GM23338 (cell line): Measurements from ENCODE around the gene MAD1L1. TPM values are rescaled to one million over a fixed set of nuclear protein-coding genes. Genes with fewer than 3 reads are reported as not detected.

ENCODE experiments used
- ATAC-seq: fragments of 200-7000 bp; cut with Tn5 transposase; 3 replicates; pipeline ENCODE4 v1.9.1; 2020
- DNase-seq: peaks from one replicate; pipeline ENCODE4 v3.0.0-alpha.2; 2015; ENCODE audit warnings: low spot score
- H2AFZ ChIP-seq: fragments of 200-600 bp; sonication (generic); 2 replicates; pipeline ENCODE4 v1.8.0; 2016; ENCODE audit warnings: antibody characterized with exemption, mild to moderate bottlenecking, moderate library complexity
- H3F3A ChIP-seq: fragments of 200-600 bp; sonication (generic); replicated peaks from 2 replicates; pipeline ENCODE4 v1.8.0; 2017; ENCODE audit warnings: antibody characterized with exemption, mixed run types, low read depth
- H3K27ac ChIP-seq: fragments of 200-600 bp; sonication (generic); 2 replicates; pipeline ENCODE4 v1.6.1; 2016; ENCODE audit warnings: low read depth
- H3K27me3 ChIP-seq: fragments of 200-600 bp; sonication (generic); 2 replicates; pipeline ENCODE4 v1.8.0; 2016; ENCODE audit warnings: mild to moderate bottlenecking, mixed run types, moderate library complexity; ENCODE audit not compliant: insufficient read depth
- H3K36me3 ChIP-seq: fragments of 200-600 bp; sonication (generic); 2 replicates; pipeline ENCODE4 v1.8.0; 2016; ENCODE audit warnings: mild to moderate bottlenecking; ENCODE audit not compliant: insufficient read depth
- H3K4me1 ChIP-seq: fragments of 200-600 bp; sonication (generic); 2 replicates; pipeline ENCODE4 v1.8.0; 2016; ENCODE audit warnings: mild to moderate bottlenecking, moderate library complexity; ENCODE audit not compliant: insufficient read depth
- H3K4me2 ChIP-seq: fragments of 200-600 bp; sonication (generic); 2 replicates; pipeline ENCODE4 v1.7.1; 2017; ENCODE audit warnings: mixed run types
- H3K4me3 ChIP-seq: fragments of 200-600 bp; sonication (generic); 2 replicates; pipeline ENCODE4 v1.6.1; 2016; ENCODE audit warnings: mixed run types
- H3K79me2 ChIP-seq: fragments of 200-600 bp; sonication (generic); replicated peaks from 2 replicates; pipeline ENCODE4 v1.8.0; 2017; ENCODE audit warnings: mild to moderate bottlenecking; ENCODE audit not compliant: insufficient read depth
- H3K9me2 ChIP-seq: fragments of 200-600 bp; sonication (generic); 2 replicates; pipeline ENCODE4 v1.8.0; 2017; ENCODE audit not compliant: insufficient read depth
- H4K20me1 ChIP-seq: fragments of 200-600 bp; sonication (generic); replicated peaks from 2 replicates; pipeline ENCODE4 v1.8.0; 2017; ENCODE audit warnings: mild to moderate bottlenecking; ENCODE audit not compliant: insufficient read depth
- H3K27ac Mint-ChIP-seq: 2 replicates; pipeline ENCODE4 v1.8.0; 2020; ENCODE audit warnings: inconsistent platforms, mild to moderate bottlenecking, moderate library complexity, mixed read lengths
- H3K27me3 Mint-ChIP-seq: 3 replicates; pipeline ENCODE4 v1.8.0; 2022; ENCODE audit warnings: low read depth, mild to moderate bottlenecking, moderate library complexity, mixed read lengths, inconsistent platforms; ENCODE audit not compliant: insufficient read depth, poor library complexity
- H3K36me3 Mint-ChIP-seq: 3 replicates; pipeline ENCODE4 v1.8.0; 2021; ENCODE audit warnings: low read depth, mild to moderate bottlenecking, inconsistent platforms, moderate library complexity, mixed read lengths
- H3K4me1 Mint-ChIP-seq: 3 replicates; pipeline ENCODE4 v1.8.0; 2020; ENCODE audit warnings: mild to moderate bottlenecking, inconsistent platforms, mixed read lengths
- H3K4me3 Mint-ChIP-seq: 3 replicates; pipeline ENCODE4 v1.8.0; 2021; ENCODE audit warnings: moderate library complexity, mild to moderate bottlenecking, inconsistent platforms, mixed read lengths
- H3K9me3 Mint-ChIP-seq: 3 replicates; pipeline ENCODE4 v1.8.0; 2020; ENCODE audit warnings: moderate library complexity, mild to moderate bottlenecking, inconsistent platforms, mixed read lengths
- CREB1 ChIP-seq: fragments of 250-450 bp; sonication (Bioruptor Pico); IDR thresholded peaks from 2 replicates; pipeline ENCODE4 v1.5.0; 2020; ENCODE audit warnings: low read depth, mild to moderate bottlenecking, moderate library complexity
- EZH2 ChIP-seq: fragments of 200-600 bp; sonication (generic); IDR thresholded peaks from one replicate; pipeline ENCODE4 v1.8.0; 2017; ENCODE audit warnings: antibody characterized with exemption, mild to moderate bottlenecking, low read depth; ENCODE audit not compliant: unreplicated experiment
- EZH2phosphoT487 ChIP-seq: fragments of 200-600 bp; sonication (generic); IDR thresholded peaks from one replicate; pipeline ENCODE4 v1.8.1; 2018; ENCODE audit warnings: antibody characterized with exemption; ENCODE audit not compliant: unreplicated experiment
- NANOG ChIP-seq: IDR thresholded peaks from 2 replicates; pipeline ENCODE4 v1.6.1; 2016; ENCODE audit warnings: antibody characterized with exemption, borderline replicate concordance
- STAT1 ChIP-seq: IDR thresholded peaks from one replicate; pipeline ENCODE4 v1.6.1; 2016; ENCODE audit warnings: antibody characterized with exemption; ENCODE audit not compliant: unreplicated experiment
- ZNF114 ChIP-seq: fragments of 250-450 bp; sonication (Bioruptor Pico); IDR thresholded peaks from 2 replicates; pipeline ENCODE4 v1.5.0; 2020; ENCODE audit warnings: mild to moderate bottlenecking, moderate library complexity
- ZNF331 ChIP-seq: fragments of 250-450 bp; sonication (Bioruptor Pico); IDR thresholded peaks from 2 replicates; pipeline ENCODE4 v1.5.0; 2020; ENCODE audit warnings: low read depth, mild to moderate bottlenecking, moderate library complexity
- polyA plus RNA-seq: library from polyadenylated mRNA; unstranded; fragments of >200 nt; fragmentation: Nextera tagmentation; extraction: Ambion mirVana; gene quantifications from 2 replicates; pipeline ENCODE4 v1.2.1, GENCODE V29; 2016
- total RNA-seq: library from RNA; depleted of rRNA; stranded (reverse); fragments of >200 nt; shearing (Covaris generic); gene quantifications from 2 replicates; pipeline ENCODE4 v1.2.3, GENCODE V29; 2014
- TF ChIP-seq, protein P1 (sequence below): IDR thresholded peaks from one replicate; pipeline ENCODE4 v1.6.1; 2018; ENCODE audit warnings: antibody characterized with exemption; ENCODE audit not compliant: unreplicated experiment
- TF ChIP-seq, protein P2 (sequence below), 2 experiments: fragments of 200-600 bp in 1 of 2; sonication (generic) in 1 of 2; conservative IDR thresholded peaks; 2 replicates each; pipeline versions ENCODE4 v1.5.1 to v1.6.1; 2016 to 2017; ENCODE audit warnings: antibody characterized with exemption in 2 of 2, low read depth in 2 of 2, mild to moderate bottlenecking in 2 of 2, moderate library complexity in 1 of 2

MAD1L1 gene
- total and polyA plus RNA-seq, 2 experiments from 2014 or later = 40.3 to 59.3 TPM

DNA sequence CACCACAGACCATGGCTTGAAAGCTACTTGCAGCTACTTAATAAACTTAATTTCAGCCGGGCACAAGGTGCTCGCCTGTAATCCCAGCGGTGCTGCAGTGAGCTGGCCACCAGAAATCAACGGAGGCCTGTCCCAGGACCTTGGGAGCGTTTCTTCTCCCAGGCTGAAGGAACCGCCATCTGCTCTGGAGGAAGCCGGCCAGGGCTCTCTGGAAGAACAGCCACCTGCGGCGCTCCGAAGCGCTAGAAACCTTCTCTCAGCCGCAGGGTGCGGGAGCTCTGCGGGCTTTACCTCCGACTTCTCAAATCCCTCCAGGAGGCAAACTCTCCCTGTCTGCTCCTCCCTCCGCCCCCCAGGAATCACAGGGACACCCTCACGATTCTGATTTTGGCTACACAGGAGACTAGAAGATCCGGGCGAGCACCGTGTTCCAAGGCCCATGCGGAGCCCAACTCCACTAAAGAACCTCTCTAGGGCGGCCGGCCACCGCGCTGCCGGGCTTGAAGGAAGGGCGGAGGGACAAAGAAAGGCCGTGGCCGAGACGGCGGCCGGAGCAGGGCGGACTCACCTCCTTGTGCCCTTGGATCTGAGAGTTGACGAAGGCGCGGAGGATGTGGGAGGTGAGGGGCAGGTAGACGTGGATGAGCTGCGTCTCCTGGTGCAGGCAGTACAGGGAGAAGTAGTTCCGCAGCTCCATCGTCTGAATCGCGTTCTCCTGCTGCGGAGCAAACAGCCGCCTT lies 23.7 kb upstream of the MAD1L1 start (continued):
- no peak for TF ChIP-seq EZH2phosphoT487
- TF ChIP-seq NANOG = no peak
- TF ChIP-seq CREB1 (CRISPR knock-in tag) = no peak
- no peak for TF ChIP-seq STAT1
- no peak for TF ChIP-seq EZH2
- TF ChIP-seq ZNF114 (CRISPR knock-in tag) = no peak
- TF ChIP-seq, protein P1, sequence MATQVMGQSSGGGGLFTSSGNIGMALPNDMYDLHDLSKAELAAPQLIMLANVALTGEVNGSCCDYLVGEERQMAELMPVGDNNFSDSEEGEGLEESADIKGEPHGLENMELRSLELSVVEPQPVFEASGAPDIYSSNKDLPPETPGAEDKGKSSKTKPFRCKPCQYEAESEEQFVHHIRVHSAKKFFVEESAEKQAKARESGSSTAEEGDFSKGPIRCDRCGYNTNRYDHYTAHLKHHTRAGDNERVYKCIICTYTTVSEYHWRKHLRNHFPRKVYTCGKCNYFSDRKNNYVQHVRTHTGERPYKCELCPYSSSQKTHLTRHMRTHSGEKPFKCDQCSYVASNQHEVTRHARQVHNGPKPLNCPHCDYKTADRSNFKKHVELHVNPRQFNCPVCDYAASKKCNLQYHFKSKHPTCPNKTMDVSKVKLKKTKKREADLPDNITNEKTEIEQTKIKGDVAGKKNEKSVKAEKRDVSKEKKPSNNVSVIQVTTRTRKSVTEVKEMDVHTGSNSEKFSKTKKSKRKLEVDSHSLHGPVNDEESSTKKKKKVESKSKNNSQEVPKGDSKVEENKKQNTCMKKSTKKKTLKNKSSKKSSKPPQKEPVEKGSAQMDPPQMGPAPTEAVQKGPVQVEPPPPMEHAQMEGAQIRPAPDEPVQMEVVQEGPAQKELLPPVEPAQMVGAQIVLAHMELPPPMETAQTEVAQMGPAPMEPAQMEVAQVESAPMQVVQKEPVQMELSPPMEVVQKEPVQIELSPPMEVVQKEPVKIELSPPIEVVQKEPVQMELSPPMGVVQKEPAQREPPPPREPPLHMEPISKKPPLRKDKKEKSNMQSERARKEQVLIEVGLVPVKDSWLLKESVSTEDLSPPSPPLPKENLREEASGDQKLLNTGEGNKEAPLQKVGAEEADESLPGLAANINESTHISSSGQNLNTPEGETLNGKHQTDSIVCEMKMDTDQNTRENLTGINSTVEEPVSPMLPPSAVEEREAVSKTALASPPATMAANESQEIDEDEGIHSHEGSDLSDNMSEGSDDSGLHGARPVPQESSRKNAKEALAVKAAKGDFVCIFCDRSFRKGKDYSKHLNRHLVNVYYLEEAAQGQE = no peak

DNA sequence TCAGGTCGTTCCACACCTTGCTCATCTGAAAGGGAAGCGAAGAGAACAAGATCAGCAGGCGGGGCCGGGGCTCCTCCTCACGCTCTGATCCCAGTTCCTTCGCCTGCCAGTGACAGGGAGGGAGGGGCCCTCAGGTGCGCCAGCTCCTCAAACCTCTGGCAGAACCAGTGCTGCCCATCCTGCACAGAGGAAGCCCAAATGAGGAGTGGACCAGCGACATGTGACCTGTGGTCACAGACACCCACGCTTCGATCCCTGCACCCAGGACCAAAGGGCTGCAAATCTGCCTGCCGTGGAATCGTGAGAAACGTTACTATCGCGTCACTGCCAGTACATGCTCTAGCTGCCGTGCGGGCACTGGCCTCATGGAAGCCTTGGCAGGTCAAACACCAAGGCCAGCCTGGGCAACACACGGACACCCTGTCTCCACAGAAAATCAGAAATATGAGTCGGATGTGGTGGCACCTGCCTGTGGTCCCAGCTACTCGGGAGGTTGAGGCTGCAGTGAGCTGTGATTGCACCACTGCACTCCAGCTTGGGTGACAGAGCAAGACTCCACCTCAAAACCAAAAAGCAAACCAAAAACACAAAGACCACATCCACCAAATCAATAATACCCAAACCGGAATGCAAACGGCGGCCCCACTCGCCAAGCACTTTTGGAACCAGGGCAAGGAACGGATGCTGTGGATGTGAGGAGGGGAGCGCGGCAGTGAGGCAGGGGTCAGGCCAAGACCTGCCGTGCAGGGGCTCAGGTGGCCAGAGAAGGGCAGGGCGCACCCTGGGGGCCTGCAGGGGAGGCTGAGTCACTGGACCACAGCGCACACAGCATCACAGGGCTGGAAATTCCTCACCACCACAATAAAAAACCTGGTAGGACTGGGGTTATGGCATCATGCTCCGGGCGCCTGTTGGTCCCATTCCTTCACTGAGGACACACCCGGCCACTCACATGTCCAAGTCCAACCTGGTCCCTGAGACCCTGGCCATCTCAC lies 22.7 kb upstream of the MAD1L1 start:
- Histone ChIP-seq H3F3A (no peaks in the 10 kb centered on the region), H2AFZ (no peak overlapping the region), H4K20me1 (no peaks in the 10 kb centered on the region; the same call in 1 of the 2 replicates), H3K4me1 (no peaks in the 10 kb centered on the region), H3K79me2 (no peaks in the 10 kb centered on the region), H3K9me2 (no peaks in the 10 kb centered on the region), H3K36me3 (no peaks in the 10 kb centered on the region; the same call in 1 of the 2 replicates), H3K27me3 (no peaks in the 10 kb centered on the region), H3K27ac (no peak overlapping the region), H3K4me2 (no peak overlapping the region), H3K4me3 (no peak overlapping the region)
- Mint-ChIP-seq H3K27ac (no peak overlapping the region), H3K4me1 (no peaks in the 10 kb centered on the region), H3K36me3 (peaks cover 20% of the 10 kb centered on the region), H3K4me3 (no peak overlapping the region), H3K9me3 (no peaks in the 10 kb centered on the region), H3K27me3 (peaks cover 15% of the 10 kb centered on the region)
- DNase-seq (no peak), ATAC-seq (no peak)
- TF ChIP-seq CREB1 (CRISPR knock-in tag) (no peak), STAT1 (no peak), ZNF331 (CRISPR knock-in tag) (no peak), EZH2 (no peak)
- TF ChIP-seq, protein P2, sequence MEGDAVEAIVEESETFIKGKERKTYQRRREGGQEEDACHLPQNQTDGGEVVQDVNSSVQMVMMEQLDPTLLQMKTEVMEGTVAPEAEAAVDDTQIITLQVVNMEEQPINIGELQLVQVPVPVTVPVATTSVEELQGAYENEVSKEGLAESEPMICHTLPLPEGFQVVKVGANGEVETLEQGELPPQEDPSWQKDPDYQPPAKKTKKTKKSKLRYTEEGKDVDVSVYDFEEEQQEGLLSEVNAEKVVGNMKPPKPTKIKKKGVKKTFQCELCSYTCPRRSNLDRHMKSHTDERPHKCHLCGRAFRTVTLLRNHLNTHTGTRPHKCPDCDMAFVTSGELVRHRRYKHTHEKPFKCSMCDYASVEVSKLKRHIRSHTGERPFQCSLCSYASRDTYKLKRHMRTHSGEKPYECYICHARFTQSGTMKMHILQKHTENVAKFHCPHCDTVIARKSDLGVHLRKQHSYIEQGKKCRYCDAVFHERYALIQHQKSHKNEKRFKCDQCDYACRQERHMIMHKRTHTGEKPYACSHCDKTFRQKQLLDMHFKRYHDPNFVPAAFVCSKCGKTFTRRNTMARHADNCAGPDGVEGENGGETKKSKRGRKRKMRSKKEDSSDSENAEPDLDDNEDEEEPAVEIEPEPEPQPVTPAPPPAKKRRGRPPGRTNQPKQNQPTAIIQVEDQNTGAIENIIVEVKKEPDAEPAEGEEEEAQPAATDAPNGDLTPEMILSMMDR (conservative IDR thresholded peaks at IDR 0.05; ENCODE audit: low read depth in 2 of 2) = no peak
- TF ChIP-seq, protein P1 = no peak
